Thymus (tissue), 11 donors: ENCODE measurements around the gene SELENOW. TPM values are rescaled to one million over a fixed set of nuclear protein-coding genes. Genes with fewer than 3 reads are reported as not detected.
"Not testable (repeated sequence)": the region's sequence is repeated elsewhere in the genome, so short reads cannot be mapped to it uniquely, and the experiment has no call there.

Experiments used
- DNase-seq, 9 donors: peaks; one replicate each; pipeline ENCODE4 v3.0.0-alpha.2; 2013; ENCODE audit warnings: low spot score in 9 of 9, low read depth in 6 of 9, missing footprints in 1 of 9
- H3K27ac ChIP-seq, 2 donors: one replicate each; pipeline ENCODE4 v1.5.1; 2013; ENCODE audit warnings: control low read depth in 1 of 2, low read depth in 1 of 2, low read length in 1 of 2, mild to moderate bottlenecking in 1 of 2, moderate library complexity in 1 of 2
- H3K27me3 ChIP-seq, 2 donors: one replicate each; pipeline ENCODE4 v1.5.1; 2013; ENCODE audit warnings: low read length in 1 of 2; ENCODE audit not compliant: control insufficient read depth in 2 of 2, insufficient read depth in 1 of 2
- H3K36me3 ChIP-seq, 2 donors: one replicate each; pipeline ENCODE4 v1.5.1; 2013; ENCODE audit warnings: low read length in 1 of 2, mild to moderate bottlenecking in 1 of 2, moderate library complexity in 1 of 2; ENCODE audit not compliant: control insufficient read depth in 2 of 2, insufficient read depth in 2 of 2
- H3K4me1 ChIP-seq, 2 donors: one replicate each; pipeline ENCODE4 v1.5.1; 2013; ENCODE audit warnings: low read length in 2 of 2; ENCODE audit not compliant: control insufficient read depth in 2 of 2, insufficient read depth in 2 of 2
- H3K4me3 ChIP-seq, 2 donors: one replicate each; pipeline ENCODE4 v1.5.1; 2013; ENCODE audit warnings: low read length in 2 of 2, control low read depth in 1 of 2, mild to moderate bottlenecking in 1 of 2
- H3K9me3 ChIP-seq, 2 donors: one replicate each; pipeline ENCODE4 v1.5.1; 2013; ENCODE audit warnings: low read length in 1 of 2, mild to moderate bottlenecking in 1 of 2; ENCODE audit not compliant: control insufficient read depth in 2 of 2, insufficient read depth in 1 of 2
- WGBS: extraction: QIAGEN DNeasy Blood & Tissue Kit; methylation state at CpG from one replicate; pipeline ENCODE4 v1.1.7; 2013; 5-methylcytosine and 5-hydroxymethylcytosine counted together
- polyA plus RNA-seq: library from polyadenylated mRNA; stranded (reverse); fragments of 200-250 nt; gene quantifications from one replicate; pipeline ENCODE4 v1.2.3, GENCODE V29; 2013
- total RNA-seq: library from RNA; stranded (reverse); fragments of 120-200 nt; gene quantifications from one replicate; pipeline ENCODE4 v1.2.4, GENCODE V29; 2013
- donor health status: healthy.

SELENOW gene
- total and polyA plus RNA-seq, 2 donors = 198 to 349 TPM

DNA sequence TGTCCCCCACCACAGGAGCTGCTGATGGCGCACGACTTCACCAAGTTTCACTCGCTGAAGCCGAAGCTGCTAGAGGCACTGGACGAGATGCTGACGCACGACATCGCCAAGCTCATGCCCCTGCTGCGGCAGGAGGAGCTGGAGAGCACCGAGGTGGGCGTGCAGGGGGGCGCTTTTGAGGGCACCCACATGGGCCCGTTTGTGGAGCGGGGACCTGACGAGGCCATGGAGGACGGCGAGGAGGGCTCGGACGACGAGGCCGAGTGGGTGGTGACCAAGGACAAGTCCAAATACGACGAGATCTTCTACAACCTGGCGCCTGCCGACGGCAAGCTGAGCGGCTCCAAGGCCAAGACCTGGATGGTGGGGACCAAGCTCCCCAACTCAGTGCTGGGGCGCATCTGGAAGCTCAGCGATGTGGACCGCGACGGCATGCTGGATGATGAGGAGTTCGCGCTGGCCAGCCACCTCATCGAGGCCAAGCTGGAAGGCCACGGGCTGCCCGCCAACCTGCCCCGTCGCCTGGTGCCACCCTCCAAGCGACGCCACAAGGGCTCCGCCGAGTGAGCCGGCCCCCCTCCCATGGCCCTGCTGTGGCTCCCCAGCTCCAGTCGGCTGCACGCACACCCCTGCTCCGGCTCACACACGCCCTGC, 37.5 kb upstream of the SELENOW start:
- no peak overlapping the region for H3K27ac ChIP-seq
- H3K4me1 ChIP-seq = peaks cover 10 to 20% of the 10 kb centered on the region in 2 donors
- DNase-seq = no peak
- H3K27me3 ChIP-seq = peaks cover 2 to 8% of the 10 kb centered on the region in 2 donors
- no peaks in the 10 kb centered on the region for H3K36me3 ChIP-seq
- no peaks in the 10 kb centered on the region for H3K9me3 ChIP-seq
- H3K4me3 ChIP-seq = no peak overlapping the region
- 97% methylated on average over 48 of the region's 48 CpGs for WGBS

GRCh38 chr19:47741544-47742140, 36.9 kb upstream of the SELENOW start:
- Histone ChIP-seq H3K27me3 (peaks cover 2 to 8% of the 10 kb centered on the region in 2 donors), H3K9me3 (no peaks in the 10 kb centered on the region), H3K4me1 (peaks cover 14 to 27% of the 10 kb centered on the region in 2 donors), H3K27ac (no peak overlapping the region), H3K36me3 (peaks cover 0 to 1% of the 10 kb centered on the region in 2 donors), H3K4me3 (no peak overlapping the region)
- DNase-seq = no peak
- 93% methylated on average over 15 of the region's 15 CpGs for WGBS

DNA sequence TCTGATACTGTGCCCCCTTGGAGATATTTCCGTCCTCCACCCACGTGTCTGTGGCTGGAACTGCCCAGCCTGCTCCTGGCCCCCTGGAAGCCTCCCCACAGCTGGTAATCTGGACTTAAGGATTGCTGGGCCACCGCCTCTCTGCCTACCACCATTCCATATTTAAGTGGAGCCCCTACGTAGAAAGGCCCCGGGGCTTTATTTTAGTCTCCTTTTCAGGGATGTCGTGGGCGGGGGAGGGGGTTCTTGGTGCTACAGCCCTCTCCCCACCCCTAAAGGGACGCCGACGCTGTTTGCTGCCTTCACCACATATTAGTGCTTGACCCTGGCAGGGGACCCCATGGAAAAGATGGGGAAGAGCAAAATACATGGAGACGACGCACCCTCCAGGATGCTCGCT, 35.9 kb upstream of the SELENOW start:
- Histone ChIP-seq H3K4me1 (peaks cover 18 to 30% of the 10 kb centered on the region in 2 donors), H3K27me3 (peaks cover 2 to 8% of the 10 kb centered on the region in 2 donors), H3K4me3 (no peak overlapping the region), H3K9me3 (no peaks in the 10 kb centered on the region), H3K27ac (peak overlapping the region; percentile 73 to 75), H3K36me3 (peaks cover 0 to 10% of the 10 kb centered on the region in 2 donors)
- DNase-seq = no peak
- 93% methylated on average over 13 of the region's 13 CpGs for WGBS

DNA sequence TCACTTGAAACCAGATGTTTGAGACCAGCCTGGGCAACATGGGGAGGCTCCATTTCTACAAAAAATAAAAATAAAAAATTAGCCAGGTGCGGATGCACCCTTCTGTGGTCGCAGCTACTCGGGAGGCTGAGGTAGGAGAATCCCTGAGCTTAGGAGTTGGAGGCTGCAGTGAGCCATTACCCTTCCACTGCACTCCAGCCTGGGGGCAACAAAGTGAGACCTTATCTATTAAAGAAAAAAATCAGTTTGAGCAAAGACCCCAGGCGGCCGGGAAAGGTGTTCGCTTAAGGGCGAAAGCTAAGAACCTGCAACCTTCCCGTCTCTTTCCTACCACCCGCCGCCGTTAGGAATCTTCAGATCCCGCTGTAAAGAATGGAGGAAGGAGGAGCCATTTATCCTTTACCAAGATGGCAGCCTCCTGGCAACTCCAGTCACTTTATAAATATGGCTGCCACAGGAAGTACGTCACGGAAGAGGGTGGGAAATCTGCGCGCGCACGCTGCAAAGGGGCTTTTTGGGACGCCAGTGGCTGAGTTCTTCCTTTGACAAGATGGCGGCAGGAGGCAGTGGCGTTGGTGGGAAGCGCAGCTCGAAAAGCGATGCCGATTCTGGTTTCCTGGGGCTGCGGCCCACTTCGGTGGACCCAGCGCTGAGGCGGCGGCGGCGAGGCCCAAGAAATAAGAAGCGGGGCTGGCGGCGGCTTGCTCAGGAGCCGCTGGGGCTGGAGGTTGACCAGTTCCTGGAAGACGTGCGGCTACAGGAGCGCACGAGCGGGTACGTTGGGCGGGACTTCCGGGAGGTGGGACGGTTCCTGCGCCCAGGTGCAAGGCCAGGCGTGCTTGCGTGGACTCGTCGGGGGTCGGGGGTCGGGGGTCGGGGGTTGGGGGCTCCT, 33.2 kb upstream of the SELENOW start, which contains the start of gene NOP53:
TSS of gene NOP53 (plus strand) at position 537 of the 892 bp plus-strand sequence. CDS start at position 551, 14 bp downstream.
- peaks cover 36 to 54% of the 10 kb centered on the region in 2 donors for H3K4me1 ChIP-seq
- peak within 1 kb of the TSS; percentile 62 to 71 for H3K4me3 ChIP-seq
- H3K27me3 ChIP-seq = peaks cover 2 to 8% of the 10 kb centered on the region in 2 donors
- peak within 1 kb of the TSS; percentile 79 to 99 for H3K27ac ChIP-seq
- no peaks in the 10 kb centered on the region for H3K9me3 ChIP-seq
- DNase-seq = peak; percentile 91 to 98 (median 95)
- WGBS = 5% methylated on average over 53 of the region's 53 CpGs
- H3K36me3 ChIP-seq = peaks cover 18 to 34% of the 10 kb centered on the region in 2 donors

GRCh38 chr19:47746129-47746528, 32.4 kb upstream of the SELENOW start:
- H3K4me1 ChIP-seq = peaks cover 38 to 62% of the 10 kb centered on the region in 2 donors
- DNase-seq, H3K27ac ChIP-seq, H3K9me3 ChIP-seq, H3K27me3 ChIP-seq: not testable (repeated sequence)
- peak overlapping the region in 1 of 2 donors; percentile 62 for H3K4me3 ChIP-seq
- H3K36me3 ChIP-seq = peaks cover 27 to 42% of the 10 kb centered on the region in 2 donors
- WGBS = 83% methylated on average over 17 of the region's 17 CpGs

- peak overlapping the region; percentile 25 to 50 for H3K27ac ChIP-seq
- H3K9me3 ChIP-seq = no peaks in the 10 kb centered on the region
- no peaks in the 10 kb centered on the region for H3K27me3 ChIP-seq
- no peak for DNase-seq
- H3K36me3 ChIP-seq = peaks cover 47 to 70% of the 10 kb centered on the region in 2 donors
- H3K4me1 ChIP-seq = peaks cover 52 to 79% of the 10 kb centered on the region in 2 donors
- WGBS = 6% methylated on average over 3 of the region's 3 CpGs
- H3K4me3 ChIP-seq = peak overlapping the region in 1 of 2 donors; percentile 11
Measured at GRCh38 chr19:47749326-47749725, 29.2 kb upstream of the SELENOW start.

DNA sequence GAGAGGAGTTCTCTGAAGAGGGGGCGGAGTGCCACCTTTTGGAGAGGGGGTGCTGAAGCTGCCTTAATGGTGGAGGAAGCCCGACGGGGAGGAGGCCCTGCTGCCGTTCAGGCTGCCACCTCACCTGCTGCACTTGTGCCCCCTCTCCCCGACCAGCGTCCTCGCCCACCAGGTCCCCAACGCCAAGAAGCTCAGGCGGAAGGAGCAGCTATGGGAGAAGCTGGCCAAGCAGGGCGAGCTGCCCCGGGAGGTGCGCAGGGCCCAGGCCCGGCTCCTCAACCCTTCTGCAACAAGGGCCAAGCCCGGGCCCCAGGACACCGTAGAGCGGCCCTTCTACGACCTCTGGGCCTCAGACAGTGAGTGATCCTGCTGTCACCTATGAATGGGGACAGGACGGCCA, 27.8 kb upstream of the SELENOW start:
- no peak for DNase-seq
- H3K4me1 ChIP-seq = peaks cover 57 to 73% of the 10 kb centered on the region in 2 donors
- 87% methylated on average over 18 of the region's 18 CpGs for WGBS
- no peaks in the 10 kb centered on the region for H3K27me3 ChIP-seq
- H3K27ac ChIP-seq = no peak overlapping the region
- H3K9me3 ChIP-seq = no peaks in the 10 kb centered on the region
- no peak overlapping the region for H3K4me3 ChIP-seq
- peaks cover 61 to 81% of the 10 kb centered on the region in 2 donors for H3K36me3 ChIP-seq

GRCh38 chr19:47752440-47753211, 25.9 kb upstream of the SELENOW start:
- Histone ChIP-seq H3K9me3 (no peaks in the 10 kb centered on the region), H3K4me1 (peaks cover 49 to 63% of the 10 kb centered on the region in 2 donors), H3K27ac (peak overlapping the region in 1 of 2 donors; percentile 48), H3K36me3 (peaks cover 80 to 90% of the 10 kb centered on the region in 2 donors), H3K4me3 (no peak overlapping the region), H3K27me3 (no peaks in the 10 kb centered on the region)
- peak in 1 of 9 donors; percentile 60 for DNase-seq
- WGBS = 48% methylated on average over 27 of the region's 27 CpGs
